Body of pancreas (tissue), 4 donors: Measurements from ENCODE around the gene LRRC56.

Experiments used
- POLR2A ChIP-seq, 3 donors: fragments of 450-650 bp; IDR thresholded peaks; one replicate each; pipeline ENCODE4 v1.6.1; 2016; ENCODE audit warnings: antibody characterized with exemption in 3 of 3, mild to moderate bottlenecking in 2 of 3
- TF ChIP-seq, protein P1 (sequence below), 7 experiments: fragments of 450-650 bp in 4 of 7; fragments of 200-600 bp in 3 of 7; sonication (generic) in 3 of 7; IDR thresholded peaks; one replicate each; pipeline ENCODE4 v1.5.1; 2016 to 2019; ENCODE audit warnings: antibody characterized with exemption in 7 of 7

DNA sequence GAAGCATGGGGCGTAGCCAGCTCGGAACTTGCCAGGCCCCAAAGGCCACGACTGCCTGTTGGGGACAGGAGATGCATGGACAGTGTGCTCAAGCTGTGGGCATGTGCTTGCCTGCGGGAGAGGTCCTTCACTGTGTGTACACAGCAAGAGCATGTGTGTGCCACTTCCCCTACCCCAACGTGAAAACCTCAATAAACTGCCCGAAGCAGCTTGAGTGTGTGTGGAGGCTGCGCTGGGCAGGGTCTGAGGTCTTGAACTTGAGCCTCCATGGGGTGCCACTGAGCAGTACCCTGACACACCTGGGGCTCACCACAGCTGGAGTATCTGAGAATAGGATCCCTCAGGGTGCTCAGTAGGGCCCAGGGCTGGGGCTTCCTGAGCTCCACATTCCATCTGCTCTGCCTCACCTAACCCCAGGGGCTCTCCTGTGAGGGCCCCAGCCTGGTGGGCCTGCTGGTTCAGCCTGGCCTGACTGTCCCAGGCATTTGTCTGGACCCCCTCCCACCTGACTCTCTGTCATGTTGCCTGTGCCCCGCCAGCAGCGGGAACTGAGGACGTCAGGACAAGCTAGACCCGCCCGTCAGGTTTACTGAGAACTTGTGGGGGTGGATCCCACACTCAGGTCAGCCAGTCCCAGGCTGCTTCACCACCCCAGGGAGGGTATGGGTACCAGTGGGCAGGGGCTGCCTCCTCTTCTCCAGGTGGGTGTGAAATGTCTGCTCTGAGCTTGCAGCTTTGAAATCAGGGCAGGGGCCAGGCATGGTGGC lies 26.7 kb downstream of the LRRC56 start:
- no peak for TF ChIP-seq POLR2A (IDR thresholded peaks at IDR 0.05)
- TF ChIP-seq, protein P1, sequence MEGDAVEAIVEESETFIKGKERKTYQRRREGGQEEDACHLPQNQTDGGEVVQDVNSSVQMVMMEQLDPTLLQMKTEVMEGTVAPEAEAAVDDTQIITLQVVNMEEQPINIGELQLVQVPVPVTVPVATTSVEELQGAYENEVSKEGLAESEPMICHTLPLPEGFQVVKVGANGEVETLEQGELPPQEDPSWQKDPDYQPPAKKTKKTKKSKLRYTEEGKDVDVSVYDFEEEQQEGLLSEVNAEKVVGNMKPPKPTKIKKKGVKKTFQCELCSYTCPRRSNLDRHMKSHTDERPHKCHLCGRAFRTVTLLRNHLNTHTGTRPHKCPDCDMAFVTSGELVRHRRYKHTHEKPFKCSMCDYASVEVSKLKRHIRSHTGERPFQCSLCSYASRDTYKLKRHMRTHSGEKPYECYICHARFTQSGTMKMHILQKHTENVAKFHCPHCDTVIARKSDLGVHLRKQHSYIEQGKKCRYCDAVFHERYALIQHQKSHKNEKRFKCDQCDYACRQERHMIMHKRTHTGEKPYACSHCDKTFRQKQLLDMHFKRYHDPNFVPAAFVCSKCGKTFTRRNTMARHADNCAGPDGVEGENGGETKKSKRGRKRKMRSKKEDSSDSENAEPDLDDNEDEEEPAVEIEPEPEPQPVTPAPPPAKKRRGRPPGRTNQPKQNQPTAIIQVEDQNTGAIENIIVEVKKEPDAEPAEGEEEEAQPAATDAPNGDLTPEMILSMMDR (IDR thresholded peaks at IDR 0.05): no peak
